NCI-H2081 (cell line): Measurements from ENCODE around the gene AGO1.
"Not testable (repeated sequence)": the region's sequence is repeated elsewhere in the genome, so short reads cannot be mapped to it uniquely, and the experiment has no call there.

Experiments used
- DNase-seq, 2 experiments: peaks; one replicate each; lab custom pipeline; 2025; lab: John Stamatoyannopoulos, UW

Gene AGO1

GRCh38 chr1:35869245-35869950, 13.6 kb upstream of the AGO1 start:
- DNase-seq: not testable (repeated sequence)

DNA sequence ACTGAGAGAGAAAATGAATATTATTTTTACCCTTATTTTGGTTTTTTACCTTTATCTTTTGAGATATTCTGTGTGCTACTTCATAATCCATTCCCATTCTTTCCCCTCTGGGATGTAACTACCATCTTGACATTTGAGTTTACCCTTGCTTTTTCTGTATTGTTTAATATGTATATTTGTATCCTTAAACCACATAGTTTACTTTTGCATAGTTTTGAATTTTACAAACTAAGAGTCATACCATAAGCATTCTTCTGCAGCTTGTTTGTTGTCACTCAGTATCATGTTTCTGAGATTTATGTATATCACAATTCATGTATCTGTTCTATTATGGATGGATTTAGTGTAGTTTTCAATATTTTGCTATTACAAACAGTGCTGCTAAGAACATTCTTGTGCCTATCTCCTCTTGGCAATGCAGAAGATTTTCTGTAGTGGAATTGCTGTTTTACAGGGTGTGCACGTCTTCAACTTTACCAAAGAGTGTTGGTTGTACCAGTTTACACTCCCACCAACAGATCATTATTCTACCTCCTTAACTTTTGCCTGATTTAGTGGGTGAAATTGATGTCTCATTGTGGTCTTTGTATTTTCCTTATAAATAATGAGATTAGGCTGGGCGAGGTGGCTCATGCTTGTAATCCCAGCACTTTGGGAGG, 12.2 kb upstream of the AGO1 start:
- DNase-seq: no peak

GRCh38 chr1:35873243-35873750, 9.7 kb upstream of the AGO1 start:
- no peak for DNase-seq

DNA sequence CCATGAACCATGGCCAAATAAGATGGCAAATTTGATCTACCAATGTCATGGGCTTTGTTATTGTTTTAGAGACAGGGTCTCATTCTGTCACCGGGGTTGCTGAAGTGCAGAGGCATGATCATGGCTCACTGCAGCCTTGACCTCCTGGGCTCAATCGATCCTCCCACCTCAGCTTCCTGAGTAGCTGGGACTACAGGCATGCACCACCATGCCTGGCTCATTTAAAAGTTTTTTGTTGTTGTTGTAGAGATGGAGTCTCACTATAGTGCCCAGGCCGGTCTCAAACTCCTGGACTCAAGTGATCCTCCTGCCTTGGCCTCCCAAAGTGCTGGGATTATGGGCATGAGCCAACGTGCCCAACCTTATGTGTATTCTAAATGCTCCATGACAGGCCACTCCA, 8.9 kb upstream of the AGO1 start:
- DNase-seq: not testable (repeated sequence)

GRCh38 chr1:35876988-35877387, 6.0 kb upstream of the AGO1 start:
- no peak for DNase-seq

DNA sequence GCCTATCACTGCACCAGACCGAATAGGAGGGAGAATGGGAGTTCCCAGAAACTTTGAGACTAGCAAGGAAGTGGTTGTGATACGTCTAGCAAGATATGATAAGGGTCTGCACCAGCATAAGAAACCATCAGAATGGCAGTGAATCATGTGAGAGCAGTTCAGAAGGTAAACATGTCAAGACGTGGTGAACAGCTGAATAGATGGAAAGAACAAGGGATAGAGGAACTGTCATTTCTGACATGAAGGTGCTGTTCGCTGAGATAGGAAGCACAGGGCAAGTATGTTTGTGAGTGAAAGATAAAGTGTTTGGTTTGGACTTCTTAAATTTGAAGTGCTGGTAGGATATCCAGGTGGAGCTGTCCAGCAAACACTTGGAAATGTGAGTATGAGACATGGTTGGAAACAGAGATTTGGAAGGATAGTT, 1.1 kb upstream of the AGO1 start:
- DNase-seq: no peak

DNA sequence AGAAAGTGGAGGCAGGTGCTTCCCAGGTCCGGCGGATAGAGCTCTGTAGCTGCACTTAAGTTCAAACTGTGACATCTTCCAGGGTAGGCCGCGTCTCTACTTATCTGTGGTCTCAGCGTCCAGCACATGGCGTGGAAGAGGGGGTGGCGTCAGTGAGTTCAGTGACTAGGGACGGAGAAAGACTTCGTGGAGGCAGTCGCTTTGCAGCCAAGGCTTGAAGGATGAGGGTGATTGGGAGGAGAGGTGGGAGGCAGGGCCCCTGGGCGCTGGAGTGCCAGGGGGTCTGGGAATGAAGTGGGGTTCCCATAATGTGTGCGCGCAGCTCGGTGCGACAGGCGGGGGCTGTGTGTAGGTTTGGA, 444 bp upstream of the AGO1 start:
- DNase-seq: no peak

DNA sequence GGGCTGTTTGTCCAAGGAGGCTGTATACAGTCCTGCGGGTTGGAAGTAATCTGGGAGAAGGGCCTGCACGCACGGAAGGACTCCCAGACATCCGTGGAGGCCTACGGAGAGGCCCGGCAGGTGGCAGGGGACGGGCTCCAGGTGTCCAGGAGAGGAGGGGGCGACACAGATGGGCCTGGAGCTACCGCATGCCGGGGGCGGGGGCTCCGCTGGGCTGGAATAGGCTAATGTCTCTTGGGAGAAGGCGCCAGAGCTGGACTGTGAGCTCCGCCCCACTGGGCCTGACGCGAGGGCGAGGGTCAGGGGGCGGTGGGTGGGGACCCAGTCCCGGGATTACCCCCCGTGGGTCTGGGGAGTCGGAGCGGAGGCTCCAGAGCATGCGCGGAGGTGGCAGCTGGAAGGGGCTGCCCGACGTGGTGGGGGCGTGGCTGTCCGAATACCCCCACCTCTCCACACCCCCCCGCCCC, 659 bp downstream of the AGO1 start:
- DNase-seq: peak; percentile 73 to 83

- no peak for DNase-seq
Measured at GRCh38 chr1:35884934-35885333, 1.9 kb downstream of the AGO1 start.

GRCh38 chr1:35885961-35886558, 3.1 kb downstream of the AGO1 start:
- DNase-seq: no peak

DNA sequence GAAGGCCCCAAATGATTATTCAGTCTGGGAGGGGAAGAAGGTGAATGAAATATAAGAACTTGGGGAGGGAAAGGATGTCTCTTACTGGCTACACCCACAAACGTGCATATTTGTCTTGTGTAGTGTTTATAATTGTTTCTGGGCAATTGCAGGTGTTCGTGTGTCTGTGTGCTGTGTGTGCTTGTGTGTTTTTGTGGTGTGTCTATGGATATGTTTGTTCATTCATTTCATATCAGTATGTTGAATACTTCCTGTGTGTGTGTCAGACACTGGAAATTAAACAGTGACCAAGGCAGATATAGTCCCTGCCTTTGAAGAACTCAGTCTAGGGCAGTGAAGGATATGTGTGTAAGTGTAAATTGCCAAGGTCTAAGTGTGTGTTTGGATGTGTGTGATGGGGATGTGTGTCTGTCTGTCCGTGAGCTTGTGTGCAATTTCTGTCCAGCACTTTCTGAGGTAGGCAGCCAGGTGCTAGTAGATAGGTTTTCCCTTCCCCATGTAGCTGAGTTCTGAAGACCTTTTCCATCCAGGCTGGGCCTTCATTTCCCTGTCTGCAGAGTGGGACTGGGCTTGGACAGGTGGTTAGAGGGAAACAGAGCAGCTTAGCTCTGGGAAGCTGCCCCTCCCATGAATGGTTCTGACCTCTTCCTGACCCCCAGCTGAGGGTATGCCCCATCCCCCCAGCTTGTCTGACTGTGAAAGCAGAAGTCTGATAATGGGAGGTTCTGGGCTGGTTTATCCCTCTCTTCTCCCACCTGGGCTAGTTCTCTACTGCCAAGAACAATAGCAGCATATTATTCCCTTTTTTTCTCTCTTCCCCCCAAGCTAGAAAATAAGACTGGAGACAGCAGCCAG, 3.8 kb downstream of the AGO1 start:
- DNase-seq: peak; percentile 12 to 40

DNA sequence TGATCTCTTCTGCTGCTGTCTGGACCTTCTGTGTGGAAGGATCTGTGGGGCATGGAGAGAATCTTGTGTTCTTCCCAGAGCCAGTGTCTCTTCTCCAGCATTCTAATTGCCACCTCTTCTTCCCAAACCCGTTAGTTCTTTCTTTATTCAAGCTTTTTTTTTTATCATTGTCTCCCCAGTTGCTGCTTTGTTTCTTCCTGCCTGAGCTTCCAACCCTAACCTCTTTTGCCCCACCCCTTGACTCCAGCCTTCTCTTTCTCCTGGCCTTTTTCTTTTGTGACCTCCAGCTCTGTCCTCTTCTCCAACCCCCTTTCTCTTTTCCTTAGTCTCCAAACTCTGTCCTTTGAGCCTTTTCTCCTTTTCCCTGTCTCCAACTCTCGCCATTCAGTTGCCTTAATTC, 4.5 kb downstream of the AGO1 start:
- DNase-seq: no peak

DNA sequence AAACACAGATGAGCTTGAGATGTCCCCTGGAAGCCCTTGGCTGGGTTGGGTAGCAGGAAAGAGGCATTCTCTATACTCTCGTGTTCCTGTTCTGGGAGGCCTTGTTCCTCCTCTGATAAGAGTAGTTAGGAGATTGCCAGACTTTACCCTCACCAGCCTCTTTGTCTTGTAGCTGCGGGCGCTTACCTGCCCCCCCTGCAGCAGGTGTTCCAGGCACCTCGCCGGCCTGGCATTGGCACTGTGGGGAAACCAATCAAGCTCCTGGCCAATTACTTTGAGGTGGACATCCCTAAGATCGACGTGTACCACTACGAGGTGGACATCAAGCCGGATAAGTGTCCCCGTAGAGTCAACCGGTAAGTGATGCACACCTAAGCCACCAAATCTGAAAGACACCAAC, 5.2 kb downstream of the AGO1 start:
- no peak for DNase-seq

DNA sequence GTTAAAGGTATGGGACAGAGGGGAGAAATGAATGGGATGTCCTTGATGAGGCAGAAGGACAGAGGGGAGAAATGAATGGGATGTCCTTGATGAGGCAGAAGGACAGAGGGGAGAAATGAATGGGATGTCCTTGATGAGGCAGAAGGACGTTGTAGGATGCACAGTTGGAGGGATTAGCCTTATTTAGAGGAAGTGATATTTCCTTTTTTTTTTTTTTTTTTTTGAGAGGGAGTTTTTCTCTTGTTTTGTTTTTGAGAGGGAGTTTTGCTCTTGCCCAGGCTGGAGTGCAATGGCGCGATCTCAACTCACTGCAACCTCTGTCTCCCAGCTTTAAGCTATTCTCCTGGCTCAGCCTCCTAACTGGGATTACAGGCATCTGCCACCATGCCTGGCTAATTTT, 6.0 kb downstream of the AGO1 start:
- not testable (repeated sequence) for DNase-seq

- DNase-seq: no peak
Measured at GRCh38 chr1:35893051-35893879, 10.3 kb downstream of the AGO1 start.

GRCh38 chr1:35894183-35894582, 11.2 kb downstream of the AGO1 start:
- no peak for DNase-seq

DNA sequence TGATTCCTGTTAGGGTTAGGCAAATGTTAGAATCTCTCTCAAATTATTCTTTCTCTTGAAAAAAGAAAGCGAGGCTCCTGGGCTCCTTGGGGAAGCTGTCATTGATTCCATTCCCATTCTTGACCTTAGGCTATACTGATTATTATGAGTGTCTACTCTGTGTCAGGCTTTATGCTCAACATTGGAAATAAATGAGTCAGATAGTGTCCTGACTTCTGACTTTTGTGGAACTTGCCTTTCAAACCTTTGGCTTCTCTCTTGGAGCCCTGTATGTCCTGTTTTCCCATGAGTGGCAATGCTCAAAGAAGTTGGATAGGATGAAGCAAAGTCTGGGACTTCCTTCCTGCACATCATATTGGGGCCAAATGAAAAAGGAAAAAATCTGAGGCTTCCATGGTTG, 11.6 kb downstream of the AGO1 start:
- no peak for DNase-seq

DNA sequence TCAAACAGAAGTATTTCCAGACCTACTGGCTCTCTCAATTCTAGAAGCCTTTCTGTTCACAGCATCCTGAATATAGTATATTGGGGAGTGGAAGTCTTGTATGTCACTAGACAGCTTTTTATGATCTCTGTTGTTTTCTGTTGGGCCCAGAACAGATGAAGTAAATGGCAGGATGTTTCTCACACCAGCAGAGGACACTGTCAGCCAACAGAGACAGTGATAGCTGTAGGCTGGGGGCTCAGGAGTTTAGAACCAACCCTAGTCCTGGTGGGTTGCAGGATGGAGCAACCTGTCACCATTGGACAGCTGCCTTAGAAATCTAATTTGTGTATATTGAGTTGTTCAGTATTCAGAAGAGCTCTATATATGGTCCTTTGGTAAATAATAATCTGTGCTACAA, 16.9 kb downstream of the AGO1 start:
- no peak for DNase-seq

GRCh38 chr1:35901235-35901634, 18.2 kb downstream of the AGO1 start:
- no peak for DNase-seq

GRCh38 chr1:35902671-35903070, 19.7 kb downstream of the AGO1 start:
- no peak for DNase-seq

GRCh38 chr1:35914717-35915116, 31.7 kb downstream of the AGO1 start:
- no peak for DNase-seq
